Upper lobe of left lung (tissue), 4 donors: ENCODE measurements around the gene CTSO.

Experiments used
- CTCF ChIP-seq, 6 experiments: fragments of 450-650 bp in 4 of 6; fragments of 200-600 bp in 2 of 6; sonication (generic) in 2 of 6; IDR thresholded peaks; one replicate each; pipeline ENCODE4 v1.5.1; 2016 to 2019; ENCODE audit warnings: antibody characterized with exemption in 6 of 6
- EP300 ChIP-seq, 4 donors: sonication (generic); formaldehyde crosslinking; IDR thresholded peaks; one replicate each; pipeline ENCODE4 v1.5.1; 2017; ENCODE audit warnings: antibody characterized with exemption in 4 of 4, control low read depth in 2 of 4
- POLR2A ChIP-seq, 4 donors: fragments of 450-650 bp; IDR thresholded peaks; one replicate each; pipeline ENCODE4 v1.5.1; 2016 to 2017; ENCODE audit warnings: antibody characterized with exemption in 4 of 4, mild to moderate bottlenecking in 2 of 4
- POLR2AphosphoS5 ChIP-seq, 2 donors: sonication (generic); formaldehyde crosslinking; IDR thresholded peaks; one replicate each; pipeline ENCODE4 v1.5.1; 2017; ENCODE audit warnings: antibody characterized with exemption in 2 of 2

- TF ChIP-seq CTCF (IDR thresholded peaks at IDR 0.05): no peak
- TF ChIP-seq POLR2AphosphoS5 (IDR thresholded peaks at IDR 0.05): no peak
- no peak for TF ChIP-seq POLR2A (IDR thresholded peaks at IDR 0.05)
- TF ChIP-seq EP300 (IDR thresholded peaks at IDR 0.05): no peak
These were observed 52.7 kb downstream of the CTSO start for GRCh38 chr4:155901013-155901412.
